GM12865 (cell line): ENCODE data around the gene RHOF.
"Not testable (repeated sequence)": the region's sequence is repeated elsewhere in the genome, so short reads cannot be mapped to it uniquely, and the experiment has no call there.

Source experiments
- DNase-seq: peaks from one replicate; pipeline ENCODE4 v3.0.0; 2010; ENCODE audit warnings: low read depth
- H3K4me3 ChIP-seq: 2 replicates; pipeline ENCODE4 v1.5.1; 2011; ENCODE audit warnings: mild to moderate bottlenecking, low read depth, low read length, control low read depth
- CTCF ChIP-seq: IDR thresholded peaks from 2 replicates; pipeline ENCODE4 v1.5.1; 2011; ENCODE audit warnings: low read length, control low read depth, low read depth, inconsistent platforms; ENCODE audit not compliant: insufficient read depth; ENCODE audit errors: missing control alignments

The RHOF gene

GRCh38 chr12:121750507-121750955, 43.0 kb downstream of the RHOF start:
- TF ChIP-seq CTCF: no peak
- no peak overlapping the region for H3K4me3 ChIP-seq
- no peak for DNase-seq

- no peak overlapping the region for H3K4me3 ChIP-seq
- no peak for DNase-seq
- no peak for TF ChIP-seq CTCF
These were observed 44.2 kb downstream of the RHOF start for GRCh38 chr12:121749267-121749666.

GRCh38 chr12:121748571-121749265, 44.8 kb downstream of the RHOF start:
- DNase-seq: no peak
- no peak overlapping the region for H3K4me3 ChIP-seq

GRCh38 chr12:121748218-121748570, 45.3 kb downstream of the RHOF start:
- no peak for DNase-seq
- no peak for TF ChIP-seq CTCF
- no peak overlapping the region for H3K4me3 ChIP-seq

More at GRCh38 chr12:121748571-121749265, 44.8 kb downstream of the RHOF start:
- no peak for TF ChIP-seq CTCF

- H3K4me3 ChIP-seq, DNase-seq: not testable (repeated sequence)
These were observed 47.9 kb downstream of the RHOF start for GRCh38 chr12:121745545-121745944.

GRCh38 chr12:121741743-121742142, 51.7 kb downstream of the RHOF start:
- no peak overlapping the region for H3K4me3 ChIP-seq
- no peak for TF ChIP-seq CTCF
- DNase-seq: no peak

- no peak for TF ChIP-seq CTCF
- DNase-seq: no peak
- H3K4me3 ChIP-seq: no peak overlapping the region
These were observed 52.6 kb downstream of the RHOF start for GRCh38 chr12:121740847-121741246.
